CD4-positive, alpha-beta T cell treated with Interleukin-2 at 100 ng/mL for 4 hours (primary cell): ENCODE results near the gene GGACT.

Experiments used
- DNase-seq: peaks from one replicate; pipeline ENCODE4 v3.0.0-alpha.2; 2020; ENCODE audit warnings: low spot score

GGACT gene

GRCh38 chr13:100547791-100548201, 40.8 kb downstream of the GGACT start:
- DNase-seq: no peak

DNA sequence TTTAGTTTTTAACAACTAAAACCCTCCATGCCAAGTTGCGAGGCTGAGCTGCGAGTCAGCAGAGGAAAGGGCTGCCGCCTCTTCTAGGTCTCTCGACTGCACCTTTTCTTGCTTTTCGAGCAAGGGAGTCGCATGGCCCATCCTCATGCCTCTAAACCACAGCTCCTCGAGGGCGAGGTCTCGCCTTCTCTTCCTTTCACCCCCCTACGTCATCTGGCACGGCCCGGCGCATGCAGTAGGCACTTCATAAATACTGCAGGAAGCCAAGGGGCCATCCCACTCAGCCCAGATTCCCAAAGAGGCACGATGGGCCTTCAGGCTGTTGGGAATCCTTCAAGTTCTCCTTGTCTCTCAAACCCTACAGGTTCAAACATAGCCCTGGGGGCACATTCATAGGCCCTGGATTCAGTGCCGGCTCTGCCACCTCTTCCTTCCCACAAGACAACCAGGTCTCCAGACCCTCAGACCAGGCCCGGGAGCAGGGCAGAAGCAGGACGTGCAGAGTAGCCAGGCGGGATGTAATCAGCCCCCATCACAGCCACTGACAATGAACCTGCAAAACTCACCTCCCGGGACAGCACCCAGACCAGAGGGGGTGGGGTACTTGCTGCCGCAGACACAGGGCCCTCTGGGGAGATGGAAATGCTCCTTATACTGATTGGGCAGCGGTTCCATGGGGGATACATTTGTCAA, 41.7 kb downstream of the GGACT start:
- DNase-seq: no peak

DNA sequence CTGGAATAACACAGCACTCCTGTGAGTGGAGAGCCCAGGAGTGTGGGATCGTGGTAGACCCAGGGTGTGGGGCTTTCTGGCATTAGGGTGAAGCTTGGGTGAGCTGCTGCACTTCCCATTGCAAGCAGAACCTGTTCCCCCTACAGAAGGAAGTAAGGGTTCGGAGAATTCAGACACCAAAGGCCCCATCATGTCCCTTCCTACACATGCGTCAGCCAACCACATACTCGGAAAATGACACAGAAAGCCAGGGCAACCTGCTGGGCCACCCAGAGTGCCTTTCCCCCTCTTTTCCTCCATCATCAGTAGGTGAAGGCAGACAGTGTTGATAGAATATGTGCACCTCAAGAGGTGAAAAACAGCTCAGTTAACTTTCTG, 42.9 kb downstream of the GGACT start:
- DNase-seq: no peak

DNA sequence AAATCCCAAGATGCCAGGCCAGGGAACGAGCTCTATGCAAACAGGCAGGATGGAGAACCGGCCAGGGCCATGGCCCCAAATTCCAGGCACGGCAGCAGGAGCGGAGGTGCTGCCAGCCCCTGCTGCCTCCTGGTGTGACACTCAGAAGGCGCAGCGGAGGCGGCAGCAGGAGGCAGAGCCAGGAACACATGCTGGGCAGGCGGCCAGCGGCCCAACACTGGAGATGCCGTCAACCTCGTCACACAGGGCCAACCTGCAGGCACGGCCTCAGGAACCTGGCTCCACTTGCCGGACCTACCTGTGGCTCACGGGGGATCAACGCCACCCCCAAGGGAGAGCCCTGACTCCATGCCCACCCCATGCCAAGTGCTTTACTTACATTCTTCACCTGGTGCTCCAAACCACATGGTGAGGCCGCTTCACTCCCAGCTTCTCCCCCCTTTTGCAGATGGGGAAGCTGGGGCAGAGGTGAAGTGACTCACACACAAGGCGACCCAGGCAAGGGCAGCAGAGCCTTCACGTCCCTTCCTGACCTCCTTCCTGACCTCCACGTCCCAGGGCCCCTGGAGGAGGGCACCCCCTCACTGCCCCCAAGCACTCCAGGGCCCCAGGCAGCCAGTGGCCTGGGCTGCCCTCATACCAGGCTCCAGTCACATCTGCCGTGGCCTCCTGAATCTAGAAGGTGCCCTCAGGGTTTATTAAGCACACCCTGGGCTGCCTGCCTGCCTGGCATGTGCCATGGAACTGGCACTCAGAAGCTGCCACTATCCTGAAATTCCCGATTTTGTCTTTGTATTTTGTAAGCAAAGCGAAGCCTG, 43.5 kb downstream of the GGACT start:
- no peak for DNase-seq

DNA sequence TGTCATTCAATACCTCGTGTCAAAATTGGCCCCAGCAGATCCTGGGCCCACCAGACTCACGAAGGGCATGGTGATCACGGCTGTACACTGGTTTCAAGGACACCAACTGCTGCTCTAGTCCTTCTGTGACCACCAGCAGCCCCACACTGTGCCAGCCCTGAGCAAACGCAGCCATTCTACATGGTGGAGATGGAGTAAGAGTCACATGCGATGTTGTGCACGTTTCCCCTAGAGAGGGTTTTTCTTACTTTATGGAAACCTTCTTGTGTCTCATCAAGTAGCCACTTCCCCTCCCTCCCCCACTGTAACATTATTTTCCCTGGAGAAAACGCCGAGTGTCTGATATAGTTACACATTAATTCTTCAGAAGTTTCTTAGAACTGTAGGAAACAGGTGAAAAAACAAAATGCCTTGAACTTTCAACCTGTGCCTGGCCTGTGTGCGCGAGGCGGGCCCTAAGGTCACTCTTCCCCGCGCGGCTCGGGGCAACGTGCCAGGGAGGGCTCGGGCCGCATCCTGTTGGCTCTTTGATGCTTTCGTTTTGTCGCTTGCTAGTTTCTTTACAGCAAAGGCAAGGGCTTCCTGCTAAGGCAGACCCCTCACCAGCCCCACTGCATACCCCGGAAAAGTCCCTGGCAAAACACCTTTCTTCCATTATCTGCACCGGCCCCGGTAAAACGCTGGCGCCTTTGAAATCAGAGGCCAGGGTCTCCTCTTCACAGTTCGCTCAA, 44.6 kb downstream of the GGACT start:
- no peak for DNase-seq

DNA sequence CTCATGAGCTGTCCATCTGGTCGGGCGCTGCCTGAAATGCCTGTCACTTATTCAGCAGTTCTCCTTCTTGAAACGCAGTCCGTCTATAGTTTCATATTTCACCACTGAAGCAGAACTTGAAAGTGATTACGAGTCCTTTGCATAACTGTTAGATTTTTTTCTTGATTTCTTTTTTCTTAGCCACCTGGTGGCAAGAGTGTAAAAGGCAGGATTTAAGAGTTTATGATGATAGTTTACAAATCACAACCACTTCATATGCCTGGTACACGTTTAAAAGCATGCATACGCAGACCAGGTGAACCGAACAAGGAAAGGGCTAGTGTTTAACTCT, 45.8 kb downstream of the GGACT start:
- DNase-seq: peak; percentile 48

DNA sequence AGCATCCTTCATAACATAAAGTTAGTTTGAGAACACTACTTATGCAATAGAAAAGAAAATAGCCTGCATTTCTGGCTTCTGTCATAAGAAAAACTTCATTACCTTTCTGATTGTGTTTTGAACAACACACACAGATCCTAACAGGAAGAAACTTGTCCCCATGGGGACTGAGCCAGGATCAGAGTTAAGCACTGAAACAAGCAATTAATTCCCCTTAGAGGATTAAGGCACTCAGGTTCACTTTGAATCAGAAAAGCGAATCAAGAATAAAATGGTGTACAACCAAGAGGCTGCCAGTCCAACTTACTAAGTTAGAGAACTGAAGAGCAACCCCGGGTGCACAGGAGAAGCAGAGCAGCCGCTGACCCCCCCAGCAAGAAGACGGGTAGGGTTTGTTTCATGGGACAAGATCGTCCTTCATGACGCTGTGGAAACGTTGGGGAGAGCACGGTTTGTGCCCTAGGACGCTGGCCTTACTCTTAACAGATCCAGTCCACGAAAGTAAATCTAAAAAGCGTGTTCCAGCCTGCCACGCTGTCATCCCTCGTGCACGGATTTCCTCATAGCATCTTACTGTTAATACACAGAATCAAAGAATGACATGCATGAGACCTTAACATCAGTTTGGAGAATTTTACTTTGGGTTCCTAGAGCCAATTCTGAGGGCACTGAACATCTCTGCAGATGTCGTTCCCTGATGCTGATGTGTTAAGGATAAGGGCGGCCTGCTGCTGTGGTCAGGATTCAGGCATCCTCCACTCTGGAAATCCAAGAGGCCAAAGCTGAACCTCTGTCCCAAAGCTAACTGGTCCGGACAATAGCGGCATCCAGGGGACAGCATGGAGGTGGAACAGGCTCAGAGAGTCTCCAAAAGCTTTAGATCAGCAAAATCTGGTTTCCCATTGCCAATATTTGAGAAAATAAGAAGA, 46.4 kb downstream of the GGACT start:
- no peak for DNase-seq

DNA sequence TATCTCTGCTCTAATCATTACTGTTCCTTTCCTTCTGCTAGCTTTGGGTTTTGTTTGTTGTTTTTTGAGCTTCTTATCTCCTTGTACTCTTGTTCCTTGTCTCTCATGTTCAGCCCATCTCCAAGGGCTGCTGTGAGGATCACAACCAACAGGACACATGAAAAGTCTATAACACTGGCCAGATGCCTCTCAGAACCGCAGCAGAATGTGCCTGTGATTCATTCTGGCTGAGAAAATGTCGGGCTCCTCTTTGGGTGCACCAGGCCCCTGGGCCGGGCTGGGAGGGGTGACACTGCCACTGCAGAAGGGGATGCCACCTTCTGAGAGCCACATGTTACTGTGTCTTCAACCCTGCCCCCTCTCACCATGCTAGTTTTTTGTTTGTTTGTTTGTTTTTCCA, 48.0 kb downstream of the GGACT start:
- no peak for DNase-seq

DNA sequence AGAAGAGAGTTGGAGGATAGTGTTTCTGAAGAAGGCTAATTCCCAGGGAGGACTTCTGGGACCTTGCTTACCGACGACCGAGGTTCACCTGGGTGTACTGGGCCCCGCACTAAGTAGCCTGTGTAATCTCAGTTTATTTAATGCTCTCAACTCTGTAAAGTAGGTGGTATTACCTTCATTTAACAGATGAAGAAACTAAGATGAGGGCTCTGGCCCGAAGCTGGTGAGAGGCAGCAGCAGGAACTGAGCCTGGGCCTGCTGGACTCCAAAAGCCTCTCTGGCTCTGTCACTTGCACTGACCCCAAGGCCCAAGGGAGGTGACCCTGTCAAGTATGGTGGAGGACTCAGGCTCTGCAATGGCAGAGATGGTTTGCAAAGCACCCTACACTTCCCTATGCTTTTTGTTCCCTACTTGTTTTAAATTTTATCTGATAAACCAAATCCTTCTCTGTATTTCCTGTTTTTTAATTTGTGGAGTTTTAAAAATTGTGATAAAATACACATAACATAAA, 50.6 kb downstream of the GGACT start:
- DNase-seq: no peak

DNA sequence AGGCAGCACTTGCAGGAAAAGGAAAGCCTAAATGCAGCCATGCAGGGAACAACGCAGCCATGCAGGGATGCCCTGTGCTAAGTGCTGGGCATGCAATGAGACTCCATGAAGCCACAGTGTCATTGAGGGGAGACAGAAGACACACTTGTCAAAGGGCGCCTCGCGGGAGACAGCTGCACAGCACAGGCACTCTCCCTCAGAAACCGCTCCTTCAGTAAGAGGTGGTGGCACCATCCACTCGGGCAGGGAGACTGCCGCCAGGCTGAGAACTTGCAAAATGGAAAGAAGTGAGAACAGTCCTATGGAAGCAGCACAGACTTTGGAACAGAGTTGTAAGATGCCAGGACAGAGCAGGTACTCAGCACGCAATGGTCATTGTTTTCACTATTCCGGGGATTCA, 51.1 kb downstream of the GGACT start:
- DNase-seq: no peak

DNA sequence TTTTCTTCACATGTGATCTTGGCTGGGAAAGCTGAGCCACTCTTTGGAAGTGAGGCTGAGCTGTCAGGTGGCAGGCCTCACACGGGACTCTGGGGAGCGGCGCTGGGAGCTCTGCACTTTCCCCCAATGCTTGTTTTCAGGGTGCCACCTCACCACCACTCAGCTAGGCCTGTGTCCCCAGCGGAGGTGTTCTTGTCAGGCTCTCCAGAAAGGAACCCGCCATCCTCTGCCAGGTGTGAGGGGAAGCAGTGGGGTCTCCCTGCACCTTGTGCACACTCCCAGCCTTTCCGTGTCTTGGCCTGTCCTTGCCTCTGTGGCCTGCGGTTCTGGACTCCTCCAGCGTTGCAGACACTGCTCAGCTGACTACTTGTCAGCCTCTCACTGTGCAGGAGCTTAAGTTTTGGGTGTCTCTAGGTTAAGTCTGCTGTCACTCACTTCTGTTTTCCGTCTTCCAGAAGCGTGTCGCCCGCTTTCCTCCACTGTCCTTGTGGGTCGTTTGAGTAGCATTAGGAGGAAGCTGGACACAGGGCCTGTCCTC, 51.9 kb downstream of the GGACT start:
- DNase-seq: no peak

- DNase-seq: no peak
Measured at GRCh38 chr13:100535426-100536135, 53.0 kb downstream of the GGACT start.

DNA sequence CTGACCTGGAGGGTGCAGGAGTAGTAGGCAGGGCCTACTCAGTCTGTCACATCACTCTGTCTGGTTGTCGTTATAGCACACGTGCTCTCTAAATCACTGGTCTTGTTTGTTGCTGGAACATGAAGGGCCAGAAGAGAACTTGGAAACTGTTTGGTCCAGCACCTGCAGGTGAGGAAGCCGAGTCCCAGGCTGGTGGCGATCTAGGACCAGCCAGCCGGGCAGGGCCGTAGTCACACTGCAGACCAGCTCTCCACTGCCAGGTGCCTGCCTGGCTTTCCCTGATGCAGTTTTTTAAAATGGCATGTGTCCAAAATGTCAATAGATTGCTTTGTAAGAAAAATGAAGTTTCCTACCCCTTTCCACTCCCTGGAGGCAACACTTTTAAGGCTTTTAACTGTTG, 53.7 kb downstream of the GGACT start:
- DNase-seq: no peak

DNA sequence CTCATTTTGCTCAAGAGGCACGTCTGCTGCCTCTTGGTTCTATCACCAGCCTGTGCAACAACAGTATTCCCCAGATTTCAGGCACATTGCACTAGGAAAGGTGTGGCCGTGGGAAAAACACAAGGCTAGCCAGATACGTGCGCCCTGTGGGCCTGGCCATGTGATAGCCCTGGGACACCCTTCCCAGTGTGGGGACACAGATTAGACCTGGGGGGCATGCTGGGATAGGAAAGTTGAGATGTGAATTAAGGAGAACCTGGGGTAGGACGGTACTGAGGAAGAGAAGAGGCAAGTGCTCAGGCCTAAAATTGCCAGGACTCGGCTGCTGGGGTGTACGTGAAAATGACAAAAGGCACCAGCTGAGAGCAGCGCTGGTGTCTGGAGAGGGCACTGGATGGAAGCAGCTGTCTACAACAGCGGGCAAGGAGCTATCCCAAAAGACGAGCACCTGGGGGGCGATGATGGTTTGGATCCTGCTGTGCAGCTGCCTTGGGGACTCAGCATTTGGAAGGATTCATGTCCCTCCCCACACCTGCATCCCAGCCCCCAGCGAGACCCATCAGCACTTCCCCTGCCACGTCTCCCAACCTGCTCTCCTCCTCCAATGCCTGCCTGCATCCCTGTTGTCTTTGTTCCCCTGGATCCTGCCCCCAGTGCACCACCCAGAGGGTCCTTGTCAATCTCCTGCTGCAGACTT, 54.3 kb downstream of the GGACT start:
- DNase-seq: no peak

DNA sequence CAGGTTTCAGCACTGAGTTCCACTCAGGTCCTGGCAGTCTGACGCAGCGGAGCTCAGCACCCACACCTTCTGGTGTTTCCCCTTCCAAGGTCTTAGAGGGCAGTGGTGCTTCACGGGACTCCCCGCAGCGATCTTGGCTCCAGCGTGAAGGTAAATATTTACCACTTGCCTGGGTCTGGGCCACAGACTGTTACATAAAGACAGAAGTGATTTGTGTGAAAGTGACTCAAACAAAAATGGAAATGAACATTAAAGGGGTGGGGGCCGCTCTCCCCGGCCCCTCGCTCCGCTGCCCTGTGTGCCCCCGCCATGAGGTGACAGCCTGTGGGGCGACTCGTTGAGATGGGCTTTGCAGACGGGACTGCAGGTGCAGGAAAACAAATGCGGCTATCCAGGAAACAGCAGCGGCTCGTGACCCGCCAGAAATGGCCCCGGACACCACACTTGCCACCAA, 55.0 kb downstream of the GGACT start:
- DNase-seq: no peak

DNA sequence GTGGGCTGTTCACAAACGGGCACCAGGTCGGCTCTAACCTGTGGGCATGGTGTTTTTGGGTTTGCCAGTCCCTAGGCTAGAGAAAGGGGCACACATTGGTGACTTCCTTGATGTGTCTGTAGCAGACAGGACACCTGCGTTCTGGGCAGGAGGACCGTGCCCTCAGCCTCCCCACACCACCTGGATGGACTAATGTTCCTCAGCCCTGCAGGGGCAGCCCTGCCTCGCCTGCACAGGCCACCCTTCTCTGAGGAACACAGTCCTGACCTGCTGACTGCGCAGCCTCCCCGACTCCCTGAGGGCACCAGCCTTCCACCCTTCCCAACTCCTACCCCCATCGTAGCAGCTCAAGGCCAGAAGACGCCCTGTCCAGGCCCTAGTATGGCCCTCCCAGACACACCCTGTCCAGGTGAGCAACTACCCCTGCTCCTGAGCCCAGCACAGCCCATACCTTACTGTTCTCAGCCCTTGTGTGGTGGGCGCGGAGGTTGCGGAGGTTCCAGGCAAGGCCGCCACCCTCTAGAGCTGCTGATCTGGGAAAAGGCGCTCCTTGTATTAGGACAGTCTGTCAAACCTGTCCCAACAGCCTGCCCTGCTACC, 55.7 kb downstream of the GGACT start:
- no peak for DNase-seq

GRCh38 chr13:100532090-100532766, 56.4 kb downstream of the GGACT start:
- no peak for DNase-seq

DNA sequence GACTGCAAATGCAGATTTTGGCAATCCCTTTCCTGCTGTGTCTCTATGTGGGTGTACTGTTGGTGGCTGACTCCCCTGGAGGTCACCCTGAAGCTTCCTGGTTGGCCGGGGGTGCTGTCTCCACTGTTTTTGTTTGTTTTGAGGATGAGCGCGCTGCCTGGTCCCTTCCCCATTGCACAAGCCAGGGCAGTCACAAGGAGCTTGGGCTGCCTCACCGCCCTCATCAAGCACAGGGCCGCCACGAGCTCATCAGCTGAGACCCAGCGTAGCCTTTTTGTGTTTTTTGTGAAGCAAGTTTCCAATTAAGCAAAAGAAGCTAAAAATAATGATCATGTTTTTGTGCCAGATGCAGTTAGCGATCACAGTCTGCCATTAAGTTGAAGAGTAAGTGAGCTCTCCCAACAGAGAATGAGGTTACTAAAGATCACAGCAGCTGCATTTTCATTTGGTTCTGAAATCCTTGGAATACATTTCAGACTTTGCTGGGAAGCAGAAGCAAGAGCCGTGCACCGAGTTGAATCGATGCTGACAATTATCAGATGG, 57.8 kb downstream of the GGACT start:
- no peak for DNase-seq
